NAMALWA (cell line): Measurements from ENCODE around the gene B9D1.

Source experiments
- DNase-seq: peaks from one replicate; pipeline ENCODE4 v3.0.0-alpha.2; 2015; ENCODE audit warnings: low spot score

Gene B9D1

GRCh38 chr17:19388791-19389785, 26.6 kb upstream of the B9D1 start:
- DNase-seq: no peak

GRCh38 chr17:19387921-19388521, 25.5 kb upstream of the B9D1 start:
- DNase-seq: no peak

GRCh38 chr17:19386974-19387920, 24.7 kb upstream of the B9D1 start, which contains the start of gene MFAP4:
TSS of gene MFAP4 (minus strand) at chr17:19387190. CDS start at chr17:19387155, 35 bp downstream.
- DNase-seq: no peak

- DNase-seq: no peak
Measured at GRCh38 chr17:19386051-19386929, 23.8 kb upstream of the B9D1 start.

GRCh38 chr17:19385521-19385983, 23.0 kb upstream of the B9D1 start:
- no peak for DNase-seq

- DNase-seq: peak; percentile 13
Measured at GRCh38 chr17:19384723-19385391, 22.3 kb upstream of the B9D1 start.

- DNase-seq: no peak
Measured at GRCh38 chr17:19383681-19384470, 21.4 kb upstream of the B9D1 start.

- no peak for DNase-seq
Measured at GRCh38 chr17:19382531-19383444, 20.3 kb upstream of the B9D1 start.

GRCh38 chr17:19381741-19382444, 19.4 kb upstream of the B9D1 start:
- DNase-seq: no peak

GRCh38 chr17:19381361-19381740, 18.8 kb upstream of the B9D1 start:
- DNase-seq: no peak

GRCh38 chr17:19380481-19381301, 18.2 kb upstream of the B9D1 start:
- no peak for DNase-seq

- DNase-seq: no peak
Measured at GRCh38 chr17:19379361-19380065, 17.0 kb upstream of the B9D1 start.

- no peak for DNase-seq
Measured at GRCh38 chr17:19378416-19379360, 16.2 kb upstream of the B9D1 start, which contains the start of gene MAPK7. TSS of gene MAPK7 (plus strand) at chr17:19378498. CDS start at chr17:19378901, 403 bp downstream.

GRCh38 chr17:19377602-19378415, 15.3 kb upstream of the B9D1 start:
- DNase-seq: peak; percentile 94
